Peyer's patch (tissue), 4 donors: ENCODE data around the gene ELANE. TPM values are rescaled to one million over a fixed set of nuclear protein-coding genes. Genes with fewer than 3 reads are reported as not detected.
"Not testable (repeated sequence)": the region's sequence is repeated elsewhere in the genome, so short reads cannot be mapped to it uniquely, and the experiment has no call there.

ENCODE experiments used
- DNase-seq, 3 donors: peaks; one replicate each; pipeline ENCODE4 v3.0.0-alpha.2; 2017 to 2019
- H3K27ac ChIP-seq, 4 donors: fragments of 200-600 bp; sonication (generic); one replicate each; pipeline ENCODE4 v1.5.1; 2016 to 2019
- H3K27me3 ChIP-seq, 2 donors: fragments of 200-600 bp; sonication (generic); one replicate each; pipeline ENCODE4 v1.5.1; 2019
- H3K36me3 ChIP-seq, 3 donors: fragments of 200-600 bp; sonication (generic); one replicate each; pipeline ENCODE4 v1.5.1; 2016 to 2019
- H3K4me1 ChIP-seq, 4 donors: fragments of 200-600 bp; sonication (generic); one replicate each; pipeline ENCODE4 v1.5.1; 2016 to 2019
- H3K4me3 ChIP-seq, 4 donors: fragments of 200-600 bp; sonication (generic); 1 replicate in 3 of 4; 2 replicates in 1 of 4; pipeline ENCODE4 v1.5.1; 2016 to 2019; ENCODE audit warnings: mild to moderate bottlenecking in 1 of 4
- H3K9me3 ChIP-seq, 4 donors: fragments of 200-600 bp; sonication (generic); one replicate each; pipeline ENCODE4 v1.5.1; 2016 to 2019; ENCODE audit warnings: mild to moderate bottlenecking in 1 of 4
- POLR2A ChIP-seq, 2 donors: fragments of 450-650 bp; IDR thresholded peaks; one replicate each; pipeline ENCODE4 v1.5.1; 2017; ENCODE audit warnings: antibody characterized with exemption in 2 of 2, mild to moderate bottlenecking in 2 of 2, moderate library complexity in 2 of 2
- total RNA-seq, 4 donors: library from RNA; depleted of rRNA; stranded (reverse); fragments of >200 nt; gene quantifications; one replicate each; pipeline ENCODE4 v1.1.0, GENCODE V29; 2016
- TF ChIP-seq, protein P1 (sequence below), 6 experiments: fragments of 450-650 bp in 4 of 6; fragments of 200-600 bp in 2 of 6; sonication (generic) in 1 of 6; IDR thresholded peaks; one replicate each; pipeline ENCODE4 v1.5.1; 2017 to 2019; ENCODE audit warnings: antibody characterized with exemption in 6 of 6, mild to moderate bottlenecking in 3 of 6, moderate library complexity in 1 of 6

The ELANE gene
- total RNA-seq, 4 donors from 2014 or later = not detected

GRCh38 chr19:888581-889385 is 36.7 kb downstream of the ELANE start:
- Histone ChIP-seq H3K4me1 (peaks cover 0 to 12% (median 5%) of the 10 kb centered on the region in 4 donors), H3K9me3 (no peaks in the 10 kb centered on the region), H3K27ac (no peak overlapping the region), H3K4me3 (no peak overlapping the region), H3K36me3 (peaks cover 0 to 62% (median 0%) of the 10 kb centered on the region in 3 donors), H3K27me3 (no peaks in the 10 kb centered on the region)
- DNase-seq = no peak
- TF ChIP-seq, protein P1, sequence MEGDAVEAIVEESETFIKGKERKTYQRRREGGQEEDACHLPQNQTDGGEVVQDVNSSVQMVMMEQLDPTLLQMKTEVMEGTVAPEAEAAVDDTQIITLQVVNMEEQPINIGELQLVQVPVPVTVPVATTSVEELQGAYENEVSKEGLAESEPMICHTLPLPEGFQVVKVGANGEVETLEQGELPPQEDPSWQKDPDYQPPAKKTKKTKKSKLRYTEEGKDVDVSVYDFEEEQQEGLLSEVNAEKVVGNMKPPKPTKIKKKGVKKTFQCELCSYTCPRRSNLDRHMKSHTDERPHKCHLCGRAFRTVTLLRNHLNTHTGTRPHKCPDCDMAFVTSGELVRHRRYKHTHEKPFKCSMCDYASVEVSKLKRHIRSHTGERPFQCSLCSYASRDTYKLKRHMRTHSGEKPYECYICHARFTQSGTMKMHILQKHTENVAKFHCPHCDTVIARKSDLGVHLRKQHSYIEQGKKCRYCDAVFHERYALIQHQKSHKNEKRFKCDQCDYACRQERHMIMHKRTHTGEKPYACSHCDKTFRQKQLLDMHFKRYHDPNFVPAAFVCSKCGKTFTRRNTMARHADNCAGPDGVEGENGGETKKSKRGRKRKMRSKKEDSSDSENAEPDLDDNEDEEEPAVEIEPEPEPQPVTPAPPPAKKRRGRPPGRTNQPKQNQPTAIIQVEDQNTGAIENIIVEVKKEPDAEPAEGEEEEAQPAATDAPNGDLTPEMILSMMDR (IDR thresholded peaks at IDR 0.05) = no peak
- TF ChIP-seq POLR2A (IDR thresholded peaks at IDR 0.05) = no peak

GRCh38 chr19:889662-890295 is 37.7 kb downstream of the ELANE start:
- no peak overlapping the region for H3K4me3 ChIP-seq

DNA sequence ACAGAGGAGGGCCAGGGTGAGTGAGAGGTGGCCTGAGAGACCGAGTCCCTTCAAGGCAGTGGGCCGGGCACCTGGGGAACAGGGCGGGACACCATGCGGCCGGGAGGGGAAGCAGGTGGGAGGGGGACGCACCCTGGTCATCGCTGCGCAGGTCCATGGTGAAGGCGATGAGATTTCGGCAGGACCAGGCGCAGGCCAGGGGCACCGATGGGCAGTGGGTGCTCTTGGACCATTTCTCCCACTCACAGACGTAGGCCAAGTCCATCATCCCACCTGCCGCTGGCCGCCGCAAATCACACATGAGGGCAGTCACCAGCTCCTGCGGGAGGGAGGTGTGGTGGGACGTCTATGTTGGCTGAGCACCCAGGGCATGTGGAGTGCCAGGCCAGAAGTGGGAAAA is 38.7 kb downstream of the ELANE start:
- H3K9me3 ChIP-seq = no peaks in the 10 kb centered on the region
- peaks cover 0 to 44% (median 0%) of the 10 kb centered on the region in 3 donors for H3K36me3 ChIP-seq
- DNase-seq = no peak
- peak overlapping the region in 2 of 4 donors; percentile 26 to 35 for H3K27ac ChIP-seq
- H3K4me3 ChIP-seq = no peak overlapping the region
- no peak for TF ChIP-seq POLR2A (IDR thresholded peaks at IDR 0.05)
- TF ChIP-seq, protein P1 (IDR thresholded peaks at IDR 0.05) = no peak
- peaks cover 0 to 12% (median 5%) of the 10 kb centered on the region in 4 donors for H3K4me1 ChIP-seq
- no peaks in the 10 kb centered on the region for H3K27me3 ChIP-seq

More at GRCh38 chr19:889662-890295, 37.7 kb downstream of the ELANE start:
- TF ChIP-seq, protein P1 (IDR thresholded peaks at IDR 0.05) = no peak
- no peak for TF ChIP-seq POLR2A (IDR thresholded peaks at IDR 0.05)
- Histone ChIP-seq H3K4me1 (peaks cover 0 to 12% (median 5%) of the 10 kb centered on the region in 4 donors), H3K27ac (no peak overlapping the region), H3K9me3 (no peaks in the 10 kb centered on the region), H3K27me3 (no peaks in the 10 kb centered on the region), H3K36me3 (peaks cover 0 to 54% (median 0%) of the 10 kb centered on the region in 3 donors)
- no peak for DNase-seq

DNA sequence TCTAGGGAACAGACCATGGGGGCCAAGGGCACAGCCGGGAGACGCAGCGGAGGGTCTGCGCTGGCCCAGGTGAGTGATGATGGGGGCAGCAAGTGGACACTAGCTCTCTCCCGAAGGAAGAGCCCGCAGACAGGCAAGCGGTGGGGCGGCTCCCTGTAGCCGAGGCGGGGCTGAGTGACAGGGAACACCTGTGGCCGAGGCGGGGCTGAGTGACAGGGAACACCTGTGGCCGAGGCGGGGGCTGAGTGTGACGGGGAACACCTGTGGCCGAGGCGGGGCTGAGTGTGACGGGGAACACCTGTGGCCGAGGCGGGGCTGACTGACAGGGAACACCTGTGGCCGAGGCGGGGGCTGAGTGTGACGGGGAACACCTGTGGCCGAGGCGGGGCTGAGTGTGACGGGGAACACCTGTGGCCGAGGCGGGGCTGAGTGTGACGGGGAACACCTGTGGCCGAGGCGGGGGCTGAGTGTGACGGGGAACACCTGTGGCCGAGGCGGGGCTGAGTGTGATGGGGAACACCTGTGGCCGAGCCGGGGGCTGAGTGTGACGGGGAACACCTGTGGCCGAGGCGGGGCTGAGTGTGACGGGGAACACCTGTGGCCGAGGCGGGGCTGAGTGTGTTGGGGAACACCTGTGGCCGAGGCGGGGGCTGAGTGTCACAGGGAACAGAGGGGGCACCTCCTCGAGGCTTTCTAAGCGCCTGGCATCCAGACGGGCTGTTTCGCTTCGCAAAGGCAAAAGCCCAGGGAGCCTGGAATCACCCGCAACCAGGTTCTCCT is 39.5 kb downstream of the ELANE start:
- not testable (repeated sequence) for H3K27me3 ChIP-seq, H3K9me3 ChIP-seq
- peak in 1 of 2 donors; percentile 14 for TF ChIP-seq POLR2A (IDR thresholded peaks at IDR 0.05)
- peak in 2 of 3 donors; percentile 84 to 89 for DNase-seq
- Histone ChIP-seq H3K4me1 (peaks cover 0 to 12% (median 5%) of the 10 kb centered on the region in 4 donors), H3K36me3 (peaks cover 0 to 39% (median 0%) of the 10 kb centered on the region in 3 donors), H3K4me3 (peak overlapping the region; percentile 63 to 98 (median 89)), H3K27ac (peak overlapping the region; percentile 83 to 99 (median 94))

DNA sequence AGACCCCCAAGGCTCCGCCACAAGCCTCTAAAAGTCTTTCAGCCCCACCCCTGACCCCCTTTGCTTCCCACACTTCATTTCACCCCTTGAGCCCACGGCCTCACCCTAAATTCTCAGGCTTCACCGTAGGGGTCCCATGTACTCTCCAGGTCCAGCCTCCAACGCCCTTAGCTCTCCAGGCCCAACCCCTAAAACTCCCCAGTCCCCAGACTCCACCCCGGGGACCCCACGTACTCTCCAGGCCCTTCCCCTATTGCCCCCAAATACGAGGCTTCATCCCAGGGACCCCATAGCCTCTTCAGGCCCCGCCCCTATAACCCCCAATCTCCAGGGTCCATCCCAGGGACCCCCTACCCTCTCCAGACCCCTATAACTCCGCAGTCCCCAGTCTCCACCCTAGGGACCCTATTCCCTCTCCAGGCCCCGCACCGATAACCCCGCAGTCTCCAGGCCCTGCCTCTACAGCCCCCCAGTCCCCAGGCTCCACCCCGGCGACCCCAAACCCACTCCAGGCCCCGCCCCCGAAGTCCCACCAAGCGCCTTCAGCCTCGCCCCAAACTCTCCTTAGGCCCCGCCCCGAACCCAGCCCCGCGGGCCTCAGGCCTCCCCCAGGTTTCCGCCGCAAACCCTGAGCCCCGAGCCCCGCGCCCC is 40.3 kb downstream of the ELANE start:
- TF ChIP-seq, protein P1 (IDR thresholded peaks at IDR 0.05) = no peak
- TF ChIP-seq POLR2A (IDR thresholded peaks at IDR 0.05) = no peak
- no peak for DNase-seq

More for the DNA sequence above, 40.3 kb downstream of the ELANE start:
- peaks cover 0 to 12% (median 5%) of the 10 kb centered on the region in 4 donors for H3K4me1 ChIP-seq
- H3K27ac ChIP-seq = peak overlapping the region; percentile 83 to 99 (median 94)
- H3K9me3 ChIP-seq = no peaks in the 10 kb centered on the region
- peaks cover 0 to 42% (median 0%) of the 10 kb centered on the region in 3 donors for H3K36me3 ChIP-seq
- no peaks in the 10 kb centered on the region for H3K27me3 ChIP-seq
- H3K4me3 ChIP-seq = peak overlapping the region; percentile 63 to 98 (median 89)
